ENCODE results near the gene TBC1D22B.

The TBC1D22B gene

GRCh38 chr6:37257634-37258404 lies at the start of gene TBC1D22B, which contains the start of gene TMEM217:
TSS of gene TBC1D22B (plus strand) at chr6:37257772. CDS start at chr6:37257918, 146 bp downstream.
TSS of gene TMEM217 (minus strand) at chr6:37258144. CDS start at chr6:37219030, 39,114 bp downstream.
- peak; percentile 58 for DNase-seq (ENCODE audit: low spot score)

GRCh38 chr6:37207903-37208456 lies 49.6 kb upstream of the TBC1D22B start:
- peak; percentile 82 for DNase-seq (ENCODE audit: low spot score)

- no peak for DNase-seq (ENCODE audit: low spot score)
These were observed 48.8 kb upstream of the TBC1D22B start for GRCh38 chr6:37208793-37209192.

GRCh38 chr6:37209461-37210205 lies 47.9 kb upstream of the TBC1D22B start:
- DNase-seq (ENCODE audit: low spot score) = no peak

- DNase-seq (ENCODE audit: low spot score) = peak; percentile 77
These were observed 47.1 kb upstream of the TBC1D22B start for GRCh38 chr6:37210313-37210968.

- no peak for DNase-seq (ENCODE audit: low spot score)
These were observed 45.3 kb upstream of the TBC1D22B start for GRCh38 chr6:37212268-37212667.

- DNase-seq (ENCODE audit: low spot score) = no peak
These were observed 39.5 kb upstream of the TBC1D22B start for GRCh38 chr6:37218061-37218460.

- DNase-seq (ENCODE audit: low spot score) = no peak
These were observed 39.1 kb upstream of the TBC1D22B start for GRCh38 chr6:37218511-37218910.

- no peak for DNase-seq (ENCODE audit: low spot score)
These were observed 35.9 kb upstream of the TBC1D22B start for GRCh38 chr6:37221585-37222124.

- DNase-seq (ENCODE audit: low spot score) = peak; percentile 84
These were observed 35.2 kb upstream of the TBC1D22B start for GRCh38 chr6:37222125-37222967.

GRCh38 chr6:37222992-37223391 lies 34.6 kb upstream of the TBC1D22B start:
- DNase-seq (ENCODE audit: low spot score) = no peak

GRCh38 chr6:37225350-37226169 lies 32.0 kb upstream of the TBC1D22B start:
- no peak for DNase-seq (ENCODE audit: low spot score)

GRCh38 chr6:37230104-37230503 lies 27.5 kb upstream of the TBC1D22B start:
- no peak for DNase-seq (ENCODE audit: low spot score)

GRCh38 chr6:37232430-37233017 lies 25.0 kb upstream of the TBC1D22B start:
- DNase-seq (ENCODE audit: low spot score) = no peak

- DNase-seq (ENCODE audit: low spot score) = no peak
These were observed 24.0 kb upstream of the TBC1D22B start for GRCh38 chr6:37233541-37233940.

- DNase-seq (ENCODE audit: low spot score) = no peak
These were observed 20.7 kb upstream of the TBC1D22B start for GRCh38 chr6:37236921-37237320.

GRCh38 chr6:37237789-37238188 lies 19.8 kb upstream of the TBC1D22B start:
- DNase-seq (ENCODE audit: low spot score) = no peak

- no peak for DNase-seq (ENCODE audit: low spot score)
These were observed 19.2 kb upstream of the TBC1D22B start for GRCh38 chr6:37238381-37238780.

- no peak for DNase-seq (ENCODE audit: low spot score)
These were observed 18.0 kb upstream of the TBC1D22B start for GRCh38 chr6:37239526-37239925.
